AG09319 (cell line): ENCODE data around the gene PNPLA1.
"Not testable (repeated sequence)": the region's sequence is repeated elsewhere in the genome, so short reads cannot be mapped to it uniquely, and the experiment has no call there.

Experiments
- DNase-seq: peaks from one replicate; pipeline ENCODE4 v3.0.0-alpha.2; 2010; ENCODE audit warnings: low read depth; ENCODE audit errors: extremely low read depth
- CTCF ChIP-seq: IDR thresholded peaks from 2 replicates; pipeline ENCODE4 v1.5.1; 2011; ENCODE audit warnings: low read depth, mild to moderate bottlenecking, inconsistent platforms, low read length, moderate library complexity

The PNPLA1 gene

GRCh38 chr6:36336779-36337241, 67.0 kb downstream of the PNPLA1 start, which contains the start of gene BNIP5:
BNIP5 (minus strand) TSS chr6:36336888; CDS start chr6:36330690, 6,198 bp downstream.
- DNase-seq, result no peak
- TF ChIP-seq CTCF, result no peak

GRCh38 chr6:36337814-36338213, 68.0 kb downstream of the PNPLA1 start:
- no peak for TF ChIP-seq CTCF
- DNase-seq, result no peak

GRCh38 chr6:36338223-36338622, 68.4 kb downstream of the PNPLA1 start:
- not testable (repeated sequence) for DNase-seq

- DNase-seq, result no peak
- no peak for TF ChIP-seq CTCF
Observed at GRCh38 chr6:36339146-36339545, 69.3 kb downstream of the PNPLA1 start.

- TF ChIP-seq CTCF, result no peak
- no peak for DNase-seq
Observed at GRCh38 chr6:36340306-36340617, 70.4 kb downstream of the PNPLA1 start.

GRCh38 chr6:36340618-36341454, 71.0 kb downstream of the PNPLA1 start:
- peak; percentile 5 for DNase-seq
- peak; percentile 99 for TF ChIP-seq CTCF

GRCh38 chr6:36343109-36343680, 73.3 kb downstream of the PNPLA1 start:
- no peak for TF ChIP-seq CTCF
- DNase-seq, result no peak
